Measurements from ENCODE around the gene ZRSR2. TPM values are rescaled to one million over a fixed set of nuclear protein-coding genes. Genes with fewer than 3 reads are reported as not detected.
"Not testable (repeated sequence)": the region's sequence is repeated elsewhere in the genome, so short reads cannot be mapped to it uniquely, and the experiment has no call there.

Gene ZRSR2, protein sequence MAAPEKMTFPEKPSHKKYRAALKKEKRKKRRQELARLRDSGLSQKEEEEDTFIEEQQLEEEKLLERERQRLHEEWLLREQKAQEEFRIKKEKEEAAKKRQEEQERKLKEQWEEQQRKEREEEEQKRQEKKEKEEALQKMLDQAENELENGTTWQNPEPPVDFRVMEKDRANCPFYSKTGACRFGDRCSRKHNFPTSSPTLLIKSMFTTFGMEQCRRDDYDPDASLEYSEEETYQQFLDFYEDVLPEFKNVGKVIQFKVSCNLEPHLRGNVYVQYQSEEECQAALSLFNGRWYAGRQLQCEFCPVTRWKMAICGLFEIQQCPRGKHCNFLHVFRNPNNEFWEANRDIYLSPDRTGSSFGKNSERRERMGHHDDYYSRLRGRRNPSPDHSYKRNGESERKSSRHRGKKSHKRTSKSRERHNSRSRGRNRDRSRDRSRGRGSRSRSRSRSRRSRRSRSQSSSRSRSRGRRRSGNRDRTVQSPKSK
- 4.5 TPM for total RNA-seq

DNA sequence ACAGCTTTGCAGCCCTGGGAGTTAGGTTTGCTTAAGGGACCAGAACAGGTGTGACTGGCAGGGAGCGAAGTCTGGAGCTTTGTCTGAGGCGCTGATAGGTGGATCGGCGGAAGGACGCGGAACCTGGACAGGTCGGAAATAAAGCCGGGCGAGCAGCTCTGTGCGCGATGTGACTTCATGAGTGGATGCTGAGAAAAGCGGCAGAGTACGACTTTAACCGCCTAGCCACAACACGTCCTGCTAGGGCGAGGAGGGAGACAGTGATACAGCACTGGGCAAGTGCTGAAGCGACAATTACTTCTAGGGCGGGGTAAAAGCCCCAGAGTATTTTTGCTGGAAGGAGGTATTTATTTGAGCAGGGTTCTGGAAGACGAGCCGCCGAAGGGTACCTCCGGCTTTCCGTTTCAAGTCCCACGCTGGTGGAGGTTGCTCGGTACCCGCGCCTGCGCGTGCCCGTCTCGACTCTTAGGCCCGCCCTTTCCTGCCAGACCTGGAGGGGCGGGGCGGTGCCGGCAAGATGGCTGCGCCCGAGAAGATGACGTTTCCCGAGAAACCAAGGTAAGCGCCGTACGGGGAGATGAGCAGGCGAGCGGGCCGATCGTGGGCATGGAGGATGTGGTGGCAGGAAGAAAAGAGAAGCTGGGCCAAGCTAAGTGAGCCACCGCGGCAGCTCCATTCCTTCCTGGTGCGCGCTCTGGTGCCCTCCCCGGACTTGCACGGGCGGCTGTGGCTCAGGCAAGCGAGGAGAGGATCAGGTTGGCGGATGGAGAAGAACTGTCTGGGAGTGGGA lies at the start of gene ZRSR2:
Gene ZRSR2, plus strand, starts transcription at position 506 of the 790 bp plus-strand sequence. Its CDS starts 12 bp downstream, at position 518.
- FAIRE-seq, result no peak
- peak; percentile 58 to 74 for DNase-seq (ENCODE audit: low spot score in 2 of 2)

DNA sequence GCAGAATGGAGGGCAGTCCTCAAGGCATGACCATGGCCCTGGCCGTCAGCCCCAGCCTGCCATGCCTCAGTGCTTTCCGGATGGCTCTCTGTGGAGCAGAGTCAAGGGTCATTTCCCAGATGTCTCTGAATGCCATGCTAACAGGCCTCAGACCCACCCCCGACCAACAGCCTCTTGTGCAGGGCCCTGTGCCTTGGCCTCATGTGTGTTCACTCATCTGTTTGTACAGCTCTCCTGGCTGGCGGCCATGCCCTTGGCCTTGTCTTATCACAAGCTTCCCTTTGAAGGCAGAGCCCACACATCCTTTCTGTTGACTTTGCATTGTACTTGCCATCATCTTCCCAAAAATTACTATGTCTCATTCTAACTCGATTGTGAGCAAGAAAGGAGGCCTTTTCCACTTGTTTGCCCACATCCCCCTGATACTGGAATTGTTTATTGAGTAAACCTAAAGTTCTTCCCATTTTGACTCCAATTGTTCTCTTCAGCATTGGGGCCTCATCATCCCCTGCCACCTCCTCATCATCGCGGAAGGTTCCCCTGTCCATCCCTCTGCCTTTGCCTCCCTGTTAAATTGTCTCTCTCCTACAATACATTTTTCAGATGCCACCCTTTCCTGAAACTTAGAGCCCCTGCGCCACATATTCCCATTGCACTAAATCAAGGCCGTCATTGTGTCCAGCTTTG lies 46.0 kb upstream of the ZRSR2 start:
- no peak for FAIRE-seq
- no peak for DNase-seq (ENCODE audit: low spot score in 2 of 2)

- DNase-seq (ENCODE audit: low spot score in 2 of 2) (no peak), FAIRE-seq (no peak)
These were observed 45.1 kb upstream of the ZRSR2 start for GRCh38 chrX:15745179-15745578.

GRCh38 chrX:15746651-15747050 lies 43.6 kb upstream of the ZRSR2 start:
- FAIRE-seq; DNase-seq (ENCODE audit: low spot score in 2 of 2): not testable (repeated sequence)

GRCh38 chrX:15747626-15748173 lies 42.6 kb upstream of the ZRSR2 start:
- DNase-seq (ENCODE audit: low spot score in 2 of 2) (no peak), FAIRE-seq (no peak)

DNA sequence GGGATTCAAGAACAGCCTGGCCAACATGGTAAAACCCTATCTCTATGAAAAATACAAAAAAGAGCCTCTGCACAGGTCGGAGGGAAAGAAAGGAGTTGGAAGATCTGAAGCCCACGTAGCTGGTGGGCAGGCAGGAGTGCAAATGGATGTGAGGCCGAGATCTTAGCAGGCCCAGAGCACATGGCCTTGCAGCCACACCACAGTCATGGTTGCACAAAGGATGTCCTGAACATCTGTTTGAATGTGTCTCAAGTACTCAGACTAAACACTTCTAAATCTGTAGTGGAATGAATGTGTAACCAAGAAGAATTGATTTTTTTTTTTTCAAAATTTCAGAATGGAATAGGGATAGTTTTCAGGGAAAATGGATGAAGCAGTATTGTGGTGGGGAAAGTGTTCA lies 41.4 kb upstream of the ZRSR2 start:
- DNase-seq (ENCODE audit: low spot score in 2 of 2) (no peak), FAIRE-seq (no peak)

DNA sequence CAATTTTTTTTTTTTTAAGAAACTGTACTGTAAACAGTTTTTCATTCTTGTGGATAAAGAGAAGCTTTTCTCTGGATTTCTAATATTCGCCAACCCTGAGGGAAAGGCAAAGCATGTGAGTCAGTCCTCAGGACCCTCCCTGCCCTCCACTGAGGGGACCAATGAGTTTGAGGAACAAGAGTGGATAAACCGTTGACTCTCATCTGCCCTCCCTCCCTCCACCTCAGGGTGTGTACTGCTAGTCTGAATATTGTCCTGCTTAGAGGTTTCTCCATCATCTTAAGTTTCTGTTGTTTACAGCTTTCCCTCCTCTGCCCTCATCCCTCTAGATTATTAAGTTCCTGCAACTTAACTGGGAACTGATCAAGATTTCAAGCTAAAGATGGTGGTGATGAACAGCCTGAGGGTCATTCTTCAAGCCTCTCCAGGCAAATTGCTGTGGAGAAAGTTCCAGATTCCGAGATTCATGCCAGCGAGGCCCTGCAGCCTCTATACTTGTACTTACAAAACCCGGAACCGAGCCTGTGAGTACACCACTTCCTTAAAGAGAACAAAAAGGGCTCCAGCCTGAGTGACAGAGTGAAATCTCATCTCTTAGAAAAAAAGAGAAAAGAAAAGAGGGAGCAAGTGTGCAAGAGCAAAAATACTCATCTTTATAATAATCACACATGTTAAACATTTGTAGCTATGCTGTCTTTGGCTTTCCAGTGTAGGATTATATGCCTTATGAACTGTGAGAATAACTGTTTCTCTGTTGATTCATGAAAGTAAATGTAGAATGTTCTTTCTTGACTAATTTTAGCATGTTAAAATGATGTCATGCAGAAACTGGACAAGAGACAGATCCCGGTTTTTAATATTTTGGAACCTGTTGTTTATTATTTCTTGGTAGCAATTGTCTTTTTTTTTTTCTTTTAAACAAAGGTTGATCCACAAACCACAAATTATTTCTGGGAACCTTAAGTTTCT lies 40.4 kb upstream of the ZRSR2 start:
- no peak for DNase-seq (ENCODE audit: low spot score in 2 of 2)
- FAIRE-seq, result no peak

GRCh38 chrX:15750611-15751154 lies 39.6 kb upstream of the ZRSR2 start:
- FAIRE-seq (no peak), DNase-seq (ENCODE audit: low spot score in 2 of 2) (no peak)

DNA sequence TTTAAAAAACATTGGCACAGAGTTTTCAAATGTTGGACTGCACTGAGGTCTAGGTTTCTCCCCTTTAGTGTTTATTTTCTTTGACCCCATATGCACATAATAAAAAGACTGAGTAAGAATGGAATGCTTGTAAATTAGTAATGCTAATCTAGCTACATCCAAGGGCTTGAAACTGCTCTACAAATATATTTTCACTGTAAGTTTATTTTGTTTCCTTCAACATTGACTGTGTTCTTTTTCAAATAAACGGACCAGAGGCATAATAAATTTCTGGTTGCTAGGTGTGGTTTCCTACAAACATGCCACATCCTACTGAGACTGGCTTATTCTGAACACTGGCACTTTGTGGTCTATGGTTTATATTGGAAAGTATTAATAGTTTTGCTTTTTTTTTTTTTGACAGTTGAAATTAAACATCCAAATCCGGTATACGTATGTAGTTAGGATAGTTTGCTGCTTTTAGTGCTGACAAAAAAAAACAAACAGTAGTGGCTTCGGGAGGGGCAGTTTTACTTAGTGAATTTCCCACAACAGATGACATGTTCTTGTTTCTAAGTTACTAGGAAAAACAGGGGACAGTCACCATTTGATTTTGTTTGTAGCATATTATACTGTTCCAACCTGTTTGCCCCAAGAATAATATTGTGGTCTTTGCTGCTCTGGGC lies 39.0 kb upstream of the ZRSR2 start:
- FAIRE-seq (no peak), DNase-seq (ENCODE audit: low spot score in 2 of 2) (no peak)

- DNase-seq (ENCODE audit: low spot score in 2 of 2) (no peak), FAIRE-seq (no peak)
These were observed 35.2 kb upstream of the ZRSR2 start for GRCh38 chrX:15755091-15755490.

DNA sequence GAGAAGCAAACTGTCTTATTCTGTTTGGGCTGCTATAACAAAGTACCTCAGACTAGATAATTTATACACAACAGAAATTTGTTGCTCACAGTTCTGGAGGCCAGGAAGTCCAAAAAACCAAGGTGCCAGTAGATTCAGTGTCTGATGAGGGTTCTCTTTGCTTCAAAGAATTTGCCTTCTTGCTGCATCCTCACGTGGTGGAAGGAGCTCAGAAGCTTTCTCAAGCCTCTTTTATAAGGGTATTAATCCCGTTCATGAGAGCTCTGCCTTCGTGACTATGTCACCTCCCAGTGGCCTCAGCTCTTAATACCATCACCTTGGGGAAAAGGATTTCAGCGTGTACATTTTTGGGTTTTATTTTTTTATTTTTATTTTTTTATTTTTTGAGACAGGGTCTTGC lies 32.1 kb upstream of the ZRSR2 start:
- FAIRE-seq (no peak), DNase-seq (ENCODE audit: low spot score in 2 of 2) (no peak)

GRCh38 chrX:15759886-15760285 lies 30.4 kb upstream of the ZRSR2 start:
- not testable (repeated sequence) for DNase-seq (ENCODE audit: low spot score in 2 of 2); FAIRE-seq

DNA sequence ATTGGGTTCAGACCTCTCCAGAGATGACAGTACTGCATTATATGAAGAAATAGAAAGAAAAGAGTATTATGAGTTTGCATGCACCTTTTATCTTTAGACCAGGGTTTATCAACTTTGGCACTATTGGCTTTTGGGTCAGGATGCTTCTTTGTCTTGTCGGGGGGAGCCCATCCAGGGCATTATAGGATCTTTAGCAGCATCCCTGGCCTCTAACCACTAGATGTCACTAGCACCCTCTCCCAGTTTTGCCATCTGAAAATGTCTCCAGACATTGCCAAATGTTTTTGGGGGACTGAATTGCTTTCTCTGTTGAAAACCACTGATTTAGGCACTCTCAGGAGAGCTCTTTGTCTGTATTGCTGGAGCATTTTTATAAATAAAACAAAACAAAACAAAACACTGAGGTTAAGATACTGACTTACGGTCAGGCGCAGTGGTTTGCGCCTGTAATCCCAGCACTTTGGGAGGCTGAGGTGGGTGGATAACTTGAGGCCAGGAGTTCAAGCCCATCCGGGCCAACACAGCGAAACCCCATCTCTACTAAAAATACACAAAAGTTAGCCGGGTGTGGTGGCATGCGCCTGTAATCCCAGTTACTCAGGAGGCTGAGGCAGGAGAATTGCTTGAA lies 28.6 kb upstream of the ZRSR2 start:
- FAIRE-seq, result no peak
- DNase-seq (ENCODE audit: low spot score in 2 of 2), result peak; percentile 13 to 16

- no peak for FAIRE-seq
- DNase-seq (ENCODE audit: low spot score in 2 of 2), result no peak
These were observed 20.9 kb upstream of the ZRSR2 start for GRCh38 chrX:15769300-15769954.

- FAIRE-seq, result no peak
- DNase-seq (ENCODE audit: low spot score in 2 of 2), result no peak
These were observed 8.2 kb upstream of the ZRSR2 start for GRCh38 chrX:15781961-15782699.

DNA sequence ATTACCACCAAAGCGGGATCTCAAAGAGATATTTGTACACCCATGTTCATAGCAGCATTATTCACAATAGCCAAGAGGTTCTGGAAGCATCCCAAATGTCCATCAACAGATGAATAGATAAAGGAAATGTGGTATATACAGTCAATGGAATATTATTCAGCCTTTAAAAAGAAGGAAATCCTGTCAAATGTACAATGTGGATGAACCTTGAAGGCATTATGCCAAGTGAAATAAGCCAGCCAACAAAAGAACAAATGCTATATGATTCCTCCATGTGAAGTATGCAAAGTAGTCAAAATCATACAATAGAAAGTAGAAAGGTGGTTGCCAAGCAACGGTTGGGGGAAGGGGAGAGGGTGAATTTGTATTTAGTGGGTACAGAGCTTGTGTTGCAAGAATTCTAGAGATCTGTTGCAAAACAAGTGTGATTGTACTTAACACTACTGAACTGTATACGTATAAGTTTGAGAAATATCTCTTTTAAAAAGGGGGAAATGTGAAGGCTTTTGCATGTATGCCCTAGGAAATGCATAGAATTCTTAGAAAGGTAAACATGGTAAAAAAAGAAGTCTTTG lies 5.0 kb upstream of the ZRSR2 start:
- DNase-seq (ENCODE audit: low spot score in 2 of 2) (no peak), FAIRE-seq (no peak)

DNA sequence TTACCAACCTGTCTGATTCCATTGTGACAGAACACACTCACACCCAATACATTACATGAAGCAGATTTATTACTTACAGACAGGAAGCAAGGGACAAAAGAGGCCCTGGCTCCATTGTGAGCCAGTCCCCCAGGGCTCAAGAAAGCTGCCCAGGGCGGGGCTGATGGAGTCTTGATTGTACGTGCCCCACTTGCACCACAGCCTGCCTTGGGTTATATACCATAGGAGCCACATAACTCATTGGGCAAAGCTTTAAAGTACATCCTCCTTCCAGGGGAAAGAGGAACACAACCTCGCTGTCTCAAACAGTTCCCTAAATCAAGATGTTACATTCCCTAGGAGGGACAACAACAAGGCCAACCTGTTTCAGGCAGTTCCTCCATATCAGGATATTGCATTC lies 3.4 kb upstream of the ZRSR2 start:
- no peak for FAIRE-seq
- DNase-seq (ENCODE audit: low spot score in 2 of 2), result no peak
